Muscle of leg (tissue), 16 donors: ENCODE results near the gene GTPBP8. TPM values are rescaled to one million over a fixed set of nuclear protein-coding genes. Genes with fewer than 3 reads are reported as not detected.

Experiments used
- DNase-seq: peaks from one replicate; pipeline ENCODE4 v3.0.0; 2013
- H3K27ac ChIP-seq: one replicate; pipeline ENCODE4 v1.5.1; 2013; ENCODE audit warnings: mild to moderate bottlenecking, low read length, control low read depth
- H3K27me3 ChIP-seq: one replicate; pipeline ENCODE4 v1.6.1; 2013; ENCODE audit warnings: low read length; ENCODE audit not compliant: control insufficient read depth, insufficient read depth
- H3K36me3 ChIP-seq: one replicate; pipeline ENCODE4 v1.6.1; 2013; ENCODE audit warnings: low read length; ENCODE audit not compliant: control insufficient read depth, insufficient read depth
- H3K4me1 ChIP-seq: one replicate; pipeline ENCODE4 v1.6.1; 2013; ENCODE audit warnings: low read length; ENCODE audit not compliant: control insufficient read depth, insufficient read depth
- H3K4me3 ChIP-seq: one replicate; pipeline ENCODE4 v1.5.1; 2013; ENCODE audit warnings: low read length, control low read depth
- H3K9me3 ChIP-seq: replicated peaks from 2 replicates; pipeline ENCODE4 v1.6.1; 2013; ENCODE audit warnings: low read depth, low read length; ENCODE audit not compliant: control insufficient read depth
- WGBS: methylation state at CpG from one replicate; pipeline ENCODE4 v1.1.5; 2013; ENCODE audit warnings: missing lambda C conversion rate; ENCODE audit not compliant: insufficient coverage; 5-methylcytosine and 5-hydroxymethylcytosine counted together
- long read RNA-seq, 11 donors: transcript quantifications; one replicate each; lab custom pipeline, GENCODE V29; 2026
- polyA plus RNA-seq, 8 donors: library from polyadenylated mRNA; unstranded; fragments of 120-200 nt; gene quantifications; one replicate each; pipeline versions ENCODE4 v1.2.1 to v1.2.3, GENCODE V29; 2013; ENCODE audit warnings: inconsistent platforms in 1 of 8, low replicate concordance in 1 of 8; ENCODE audit not compliant: insufficient read length in 8 of 8, insufficient read depth in 1 of 8
- total RNA-seq: library from RNA; stranded (reverse); fragments of 120-200 nt; gene quantifications from one replicate; pipeline ENCODE4 v1.2.4, GENCODE V29; 2013

The GTPBP8 gene
- total RNA-seq (19.2 TPM), polyA plus RNA-seq (10 to 100 TPM in 7 of 8 donors, 1 to 10 TPM in 1; 9.8 to 19.3 (median 17.0) TPM)
- long read RNA-seq, donor 1, partial matches to known transcripts = 6 of 10 reads
- long read RNA-seq, donor 1, other reads (novel, unspliced or antisense) = 0 of 10 reads
- long read RNA-seq, donor 2, partial matches to known transcripts = 0 of 1 reads
- long read RNA-seq, donor 2, other reads (novel, unspliced or antisense) = 0 of 1 reads
- long read RNA-seq, donor 3, transcript GTPBP8-202 (5 exons, 1,787 nt) = minor isoform, 5 of 29 reads
- long read RNA-seq, donor 3, transcript GTPBP8-203 (6 exons, 1,360 nt) = major isoform, 8 of 29 reads
- long read RNA-seq, donor 3, partial matches to known transcripts = 13 of 29 reads
- long read RNA-seq, donor 3, other reads (novel, unspliced or antisense) = 0 of 29 reads
- long read RNA-seq, donor 4, partial matches to known transcripts = 0 of 2 reads
- long read RNA-seq, donor 4, other reads (novel, unspliced or antisense) = 0 of 2 reads
- long read RNA-seq, donor 5, transcript GTPBP8-203 (6 exons, 1,360 nt) = major isoform, 11 of 22 reads
- long read RNA-seq, donor 5, transcript GTPBP8-202 (5 exons, 1,787 nt) = major isoform, 11 of 22 reads
- long read RNA-seq, donor 5, partial matches to known transcripts = 0 of 22 reads
- long read RNA-seq, donor 5, other reads (novel, unspliced or antisense) = 0 of 22 reads
- long read RNA-seq, donor 6, transcript GTPBP8-202 (5 exons, 1,787 nt) = minor isoform, 5 of 21 reads
- long read RNA-seq, donor 6, transcript GTPBP8-203 (6 exons, 1,360 nt) = major isoform, 15 of 21 reads
- long read RNA-seq, donor 6, partial matches to known transcripts = 0 of 21 reads
- long read RNA-seq, donor 6, other reads (novel, unspliced or antisense) = 0 of 21 reads
- long read RNA-seq, donor 7, transcript GTPBP8-203 (6 exons, 1,360 nt) = major isoform, 8 of 13 reads
- long read RNA-seq, donor 7, partial matches to known transcripts = 0 of 13 reads
- long read RNA-seq, donor 7, other reads (novel, unspliced or antisense) = 0 of 13 reads
- long read RNA-seq, donor 8, partial matches to known transcripts = 0 of 3 reads
- long read RNA-seq, donor 8, other reads (novel, unspliced or antisense) = 0 of 3 reads
- long read RNA-seq, donor 9, partial matches to known transcripts = 0 of 4 reads
- long read RNA-seq, donor 9, other reads (novel, unspliced or antisense) = 0 of 4 reads
- long read RNA-seq, donor 10, partial matches to known transcripts = 0 of 8 reads
- long read RNA-seq, donor 10, other reads (novel, unspliced or antisense) = 0 of 8 reads
- long read RNA-seq, donor 11, transcript GTPBP8-203 (6 exons, 1,360 nt) = major isoform, 6 of 10 reads
- long read RNA-seq, donor 11, partial matches to known transcripts = 0 of 10 reads
- long read RNA-seq, donor 11, other reads (novel, unspliced or antisense) = 0 of 10 reads

GRCh38 chr3:112990672-112991602 lies at the start of gene GTPBP8:
Gene GTPBP8 (plus strand): TSS chr3:112990984. CDS start chr3:112991000, 16 bp downstream.
- 2% methylated on average over 59 of the region's 70 CpGs for WGBS
- no peaks in the 10 kb centered on the region for H3K9me3 ChIP-seq
- peak within 1 kb of the TSS; percentile 65 for H3K4me3 ChIP-seq
- peak within 1 kb of the TSS; percentile 95 for H3K27ac ChIP-seq
- DNase-seq = peak; percentile 94
- no peaks in the 10 kb centered on the region for H3K27me3 ChIP-seq
- no peaks in the 10 kb centered on the region for H3K36me3 ChIP-seq
- peaks cover 4% of the 10 kb centered on the region for H3K4me1 ChIP-seq

GRCh38 chr3:112948346-112948838 lies 42.4 kb upstream of the GTPBP8 start:
- DNase-seq = no peak
- Histone ChIP-seq H3K27ac (no peak overlapping the region), H3K9me3 (no peaks in the 10 kb centered on the region), H3K27me3 (no peaks in the 10 kb centered on the region), H3K4me3 (no peak overlapping the region), H3K4me1 (no peaks in the 10 kb centered on the region), H3K36me3 (no peaks in the 10 kb centered on the region)
- WGBS = 75% methylated on average over 5 of the region's 9 CpGs

GRCh38 chr3:112956351-112956750 lies 34.4 kb upstream of the GTPBP8 start:
- Histone ChIP-seq H3K4me3 (no peak overlapping the region), H3K27me3 (no peaks in the 10 kb centered on the region)

GRCh38 chr3:112958811-112959560 lies 31.8 kb upstream of the GTPBP8 start:
- Histone ChIP-seq H3K9me3 (no peaks in the 10 kb centered on the region), H3K27ac (no peak overlapping the region), H3K27me3 (no peaks in the 10 kb centered on the region), H3K4me3 (no peak overlapping the region), H3K4me1 (no peaks in the 10 kb centered on the region), H3K36me3 (no peaks in the 10 kb centered on the region)
- DNase-seq = peak; percentile 65
- WGBS = no CpG with 5 or more reads among the region's 6 CpGs

More at GRCh38 chr3:112956351-112956750, 34.4 kb upstream of the GTPBP8 start:
- Histone ChIP-seq H3K27ac (no peak overlapping the region), H3K9me3 (no peaks in the 10 kb centered on the region), H3K36me3 (no peaks in the 10 kb centered on the region), H3K4me1 (no peaks in the 10 kb centered on the region)
- no peak for DNase-seq

GRCh38 chr3:112963683-112964082 lies 27.1 kb upstream of the GTPBP8 start:
- Histone ChIP-seq H3K4me3 (no peak overlapping the region), H3K27me3 (no peaks in the 10 kb centered on the region), H3K9me3 (no peaks in the 10 kb centered on the region), H3K36me3 (no peaks in the 10 kb centered on the region), H3K27ac (no peak overlapping the region), H3K4me1 (no peaks in the 10 kb centered on the region)
- no peak for DNase-seq

GRCh38 chr3:112965656-112966055 lies 25.1 kb upstream of the GTPBP8 start:
- Histone ChIP-seq H3K27me3 (no peaks in the 10 kb centered on the region), H3K27ac (no peak overlapping the region), H3K36me3 (no peaks in the 10 kb centered on the region), H3K9me3 (no peaks in the 10 kb centered on the region), H3K4me3 (no peak overlapping the region), H3K4me1 (no peaks in the 10 kb centered on the region)
- no peak for DNase-seq
- no CpG with 5 or more reads among the region's 6 CpGs for WGBS

GRCh38 chr3:112966633-112967032 lies 24.2 kb upstream of the GTPBP8 start:
- Histone ChIP-seq H3K27me3 (no peaks in the 10 kb centered on the region), H3K4me3 (no peak overlapping the region), H3K27ac (no peak overlapping the region), H3K36me3 (no peaks in the 10 kb centered on the region), H3K4me1 (no peaks in the 10 kb centered on the region), H3K9me3 (no peaks in the 10 kb centered on the region)
- peak; percentile 31 for DNase-seq
- no CpG with 5 or more reads among the region's 2 CpGs for WGBS

- Histone ChIP-seq H3K27me3 (no peaks in the 10 kb centered on the region), H3K27ac (no peak overlapping the region)
- WGBS = no CpG with 5 or more reads among the region's 1 CpG
These were observed 23.4 kb upstream of the GTPBP8 start for GRCh38 chr3:112967425-112967824.

More at GRCh38 chr3:112967425-112967824, 23.4 kb upstream of the GTPBP8 start:
- no peaks in the 10 kb centered on the region for H3K9me3 ChIP-seq
- no peak for DNase-seq
- no peaks in the 10 kb centered on the region for H3K4me1 ChIP-seq
- H3K36me3 ChIP-seq = no peaks in the 10 kb centered on the region
- no peak overlapping the region for H3K4me3 ChIP-seq
